DMS153 (cell line): Measurements from ENCODE around the gene SYT14.

Source experiments
- DNase-seq: peaks from one replicate; lab custom pipeline; 2025; lab: John Stamatoyannopoulos, UW

The SYT14 gene

DNA sequence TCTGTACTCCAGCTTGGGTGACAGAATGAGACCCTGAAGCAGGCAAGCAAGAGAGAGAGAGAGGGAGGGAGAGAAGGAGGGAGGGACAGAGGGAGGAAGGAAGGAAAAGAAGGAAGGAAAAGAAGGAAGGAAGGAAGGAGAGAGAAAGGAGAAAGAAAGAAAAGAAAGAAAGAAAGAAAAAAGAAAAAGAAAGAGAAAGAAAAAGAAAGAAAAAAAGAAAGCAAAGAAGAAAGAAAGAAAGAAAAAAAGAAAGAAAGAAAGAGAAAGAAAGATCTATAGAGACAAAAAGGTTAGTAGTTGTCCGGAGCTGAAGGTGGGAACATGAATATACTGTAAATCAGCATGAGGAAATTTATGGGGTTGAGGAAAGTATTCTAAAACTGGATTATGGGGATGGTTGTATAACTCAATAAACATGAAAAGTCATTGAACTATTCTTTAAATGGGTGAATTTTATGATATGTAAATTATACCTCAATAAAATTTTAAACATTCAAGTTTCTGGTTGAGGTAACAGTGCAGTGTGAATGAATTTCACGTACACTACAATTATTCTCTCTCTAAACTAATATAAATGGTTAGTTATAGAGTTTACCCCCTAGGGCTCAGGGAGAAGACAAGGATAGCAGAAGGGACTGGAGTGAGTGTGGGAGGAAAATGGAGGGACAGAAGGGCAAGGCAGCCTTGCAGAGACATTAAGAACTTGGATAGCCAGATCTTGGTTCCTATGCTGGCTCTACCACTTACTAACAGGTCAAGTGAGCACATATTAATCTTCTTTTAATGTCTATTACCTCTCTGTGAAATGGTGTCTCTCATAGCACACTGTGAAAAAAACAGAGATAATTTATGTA lies 269.8 kb downstream of the SYT14 start:
- no peak for DNase-seq

GRCh38 chr1:210213335-210213734 lies 275.3 kb downstream of the SYT14 start:
- DNase-seq, result peak; percentile 36

- no peak for DNase-seq
Measured at GRCh38 chr1:210214573-210215409, 276.8 kb downstream of the SYT14 start.

GRCh38 chr1:210217482-210217881 lies 279.5 kb downstream of the SYT14 start:
- no peak for DNase-seq

DNA sequence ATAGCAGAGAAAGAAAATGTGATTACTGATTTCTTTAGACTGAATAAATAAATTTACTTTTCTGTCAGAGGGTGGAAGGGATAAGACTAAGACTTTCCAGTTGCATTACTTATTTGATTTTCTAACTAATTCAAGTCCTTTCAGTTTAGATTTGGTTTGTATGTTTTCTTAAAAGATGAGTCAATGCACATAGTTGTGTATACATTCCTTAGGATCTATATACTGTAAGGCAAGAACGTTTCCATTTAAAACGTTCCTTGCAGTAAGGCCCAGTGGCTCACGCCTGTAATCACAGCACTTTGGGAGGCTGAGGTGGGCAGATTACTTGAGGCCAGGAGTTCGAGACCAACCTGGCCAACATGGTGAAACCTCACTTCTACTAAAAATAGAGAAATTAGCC lies 280.0 kb downstream of the SYT14 start:
- no peak for DNase-seq
